GM21723 (cell line): Measurements from ENCODE around the gene GNPTG.
"Not testable (repeated sequence)": the region's sequence is repeated elsewhere in the genome, so short reads cannot be mapped to it uniquely, and the experiment has no call there.

Experiments
- ATAC-seq: cut with Tn5 transposase; IDR thresholded peaks from one replicate; pipeline ENCODE4 v1.9.1; 2021; ENCODE audit warnings: mild to moderate bottlenecking, moderate library complexity; ENCODE audit not compliant: unreplicated experiment

GNPTG gene

GRCh38 chr16:1318268-1318545 is 33.5 kb upstream of the GNPTG start:
- ATAC-seq = no peak

GRCh38 chr16:1319041-1319440 is 32.7 kb upstream of the GNPTG start:
- ATAC-seq = no peak

GRCh38 chr16:1320097-1320496 is 31.6 kb upstream of the GNPTG start:
- ATAC-seq = no peak

- no peak for ATAC-seq
These were observed 31.0 kb upstream of the GNPTG start for GRCh38 chr16:1320658-1321240.

GRCh38 chr16:1322407-1322806 is 29.3 kb upstream of the GNPTG start:
- ATAC-seq = no peak

GRCh38 chr16:1323296-1324239 is 28.2 kb upstream of the GNPTG start:
- ATAC-seq = no peak

- no peak for ATAC-seq
These were observed 27.4 kb upstream of the GNPTG start for GRCh38 chr16:1324286-1324826.

- no peak for ATAC-seq
These were observed 26.5 kb upstream of the GNPTG start for GRCh38 chr16:1325261-1325660.

- no peak for ATAC-seq
These were observed 25.9 kb upstream of the GNPTG start for GRCh38 chr16:1325673-1326371.

GRCh38 chr16:1326391-1326790 is 25.3 kb upstream of the GNPTG start:
- ATAC-seq = no peak

- no peak for ATAC-seq
These were observed 24.6 kb upstream of the GNPTG start for GRCh38 chr16:1326946-1327618.

- ATAC-seq = no peak
These were observed 24.1 kb upstream of the GNPTG start for GRCh38 chr16:1327619-1327947.

GRCh38 chr16:1328136-1328535 is 23.6 kb upstream of the GNPTG start:
- not testable (repeated sequence) for ATAC-seq

- ATAC-seq = not testable (repeated sequence)
These were observed 22.8 kb upstream of the GNPTG start for GRCh38 chr16:1328961-1329360.

GRCh38 chr16:1330260-1330914 is 21.3 kb upstream of the GNPTG start:
- ATAC-seq = no peak

- ATAC-seq = no peak
These were observed 20.6 kb upstream of the GNPTG start for GRCh38 chr16:1330931-1331711.

- no peak for ATAC-seq
These were observed 19.8 kb upstream of the GNPTG start for GRCh38 chr16:1331712-1332617.

- no peak for ATAC-seq
These were observed 19.0 kb upstream of the GNPTG start for GRCh38 chr16:1332618-1333148.
